GM12878 (cell line): ENCODE results near the gene ANLN. TPM values are rescaled to one million over a fixed set of nuclear protein-coding genes. Genes with fewer than 3 reads are reported as not detected.

Experiments used
- BACH1 ChIP-seq: fragments of 450-650 bp; IDR thresholded peaks from 2 replicates; pipeline ENCODE4 v1.6.1; 2017; ENCODE audit warnings: mild to moderate bottlenecking, borderline replicate concordance
- BRCA1 ChIP-seq: IDR thresholded peaks from 2 replicates; pipeline ENCODE4 v1.6.1; 2011; ENCODE audit warnings: low read depth, low read length, improper control_type of control experiment
- CREB1 ChIP-seq: IDR thresholded peaks from 2 replicates; pipeline ENCODE4 v1.6.1; 2012; ENCODE audit warnings: low read depth, mild to moderate bottlenecking, inconsistent platforms
- CREM ChIP-seq: IDR thresholded peaks from 2 replicates; pipeline ENCODE4 v1.6.1; 2014; ENCODE audit warnings: antibody characterized with exemption, low read depth
- CTCF ChIP-seq, 3 experiments: IDR thresholded peaks in 2 of 3; conservative IDR thresholded peaks in 1 of 3; 2 replicates each; pipeline ENCODE4 v1.5.1; 2011; ENCODE audit warnings: low read depth in 3 of 3, low read length in 3 of 3, mild to moderate bottlenecking in 3 of 3, control low read depth in 2 of 3, moderate library complexity in 2 of 3, inconsistent platforms in 1 of 3, mixed read lengths in 1 of 3; ENCODE audit not compliant: control insufficient read depth in 2 of 3, insufficient read depth in 1 of 3; ENCODE audit errors: extremely low read depth in 1 of 3
- ESRRA ChIP-seq: IDR thresholded peaks from 2 replicates; pipeline ENCODE4 v1.6.1; 2012; ENCODE audit warnings: mild to moderate bottlenecking, low read length, improper control_type of control experiment
- HSF1 ChIP-seq: fragments of 150-350 bp; IDR thresholded peaks from 2 replicates; pipeline ENCODE4 v1.6.1; 2014; ENCODE audit warnings: mild to moderate bottlenecking, low read depth, low read length
- MEF2B ChIP-seq: fragments of 450-650 bp; IDR thresholded peaks from 2 replicates; pipeline ENCODE4 v1.6.1; 2018; ENCODE audit warnings: mild to moderate bottlenecking, moderate library complexity; ENCODE audit not compliant: partially characterized antibody, poor library complexity, severe bottlenecking
- NR2C1 ChIP-seq: fragments of 450-650 bp; IDR thresholded peaks from 2 replicates; pipeline ENCODE4 v1.6.1; 2017; ENCODE audit warnings: antibody characterized with exemption, mild to moderate bottlenecking, moderate library complexity
- SMARCA5 ChIP-seq: fragments of 450-650 bp; IDR thresholded peaks from 2 replicates; pipeline ENCODE4 v1.6.1; 2017; ENCODE audit warnings: mild to moderate bottlenecking
- STAT3 ChIP-seq: IDR thresholded peaks from 2 replicates; pipeline ENCODE4 v1.6.1; 2011; ENCODE audit warnings: low read depth, low read length, improper control_type of control experiment
- ZNF207 ChIP-seq: fragments of 450-650 bp; IDR thresholded peaks from 2 replicates; pipeline ENCODE4 v1.6.1; 2014; ENCODE audit warnings: antibody characterized with exemption, mild to moderate bottlenecking, borderline replicate concordance
- ZZZ3 ChIP-seq: IDR thresholded peaks from 2 replicates; pipeline ENCODE4 v1.6.1; 2011; ENCODE audit warnings: low read depth; ENCODE audit not compliant: control insufficient read depth, insufficient read length
- polyA plus RNA-seq, 11 experiments: library from polyadenylated mRNA; depleted of rRNA in 4 of 11; unstranded in 6 of 11; stranded (reverse) in 5 of 11; fragments of >200 nt; fragmentation: Nextera tagmentation in 4 of 11; fragmentation: Illumina TruSeq in 1 of 11; extraction: Ambion mirVana in 4 of 11; extraction: Trizol in 1 of 11; gene quantifications; 1 replicate in 1 of 11; 2 replicates in 10 of 11; pipeline versions ENCODE4 v1.2.1 to v1.2.3, GENCODE V29; 2011 to 2016; ENCODE audit warnings: inconsistent platforms in 2 of 11, missing spikeins in 2 of 11, low read depth in 1 of 11
- total RNA-seq, 4 experiments: library from RNA; depleted of rRNA in 3 of 4; stranded (reverse); fragments of >200 nt in 3 of 4; fragmentation: Illumina TruSeq in 1 of 4; extraction: Trizol in 1 of 4; gene quantifications; 2 replicates each; pipeline versions ENCODE4 v1.2.1 to v1.2.3, GENCODE V29; 2013 to 2021
- TF ChIP-seq, protein P1 (sequence below): IDR thresholded peaks from 2 replicates; pipeline ENCODE4 v1.6.1; 2012; ENCODE audit warnings: low read depth, low read length, improper control_type of control experiment

Gene ANLN
- total and polyA plus RNA-seq, 10 of the 15 experiments (the other 5 are each of a cell fraction or from before 2014, with no cell fraction given) = 9.5 to 32.1 (median 24.2) TPM

DNA sequence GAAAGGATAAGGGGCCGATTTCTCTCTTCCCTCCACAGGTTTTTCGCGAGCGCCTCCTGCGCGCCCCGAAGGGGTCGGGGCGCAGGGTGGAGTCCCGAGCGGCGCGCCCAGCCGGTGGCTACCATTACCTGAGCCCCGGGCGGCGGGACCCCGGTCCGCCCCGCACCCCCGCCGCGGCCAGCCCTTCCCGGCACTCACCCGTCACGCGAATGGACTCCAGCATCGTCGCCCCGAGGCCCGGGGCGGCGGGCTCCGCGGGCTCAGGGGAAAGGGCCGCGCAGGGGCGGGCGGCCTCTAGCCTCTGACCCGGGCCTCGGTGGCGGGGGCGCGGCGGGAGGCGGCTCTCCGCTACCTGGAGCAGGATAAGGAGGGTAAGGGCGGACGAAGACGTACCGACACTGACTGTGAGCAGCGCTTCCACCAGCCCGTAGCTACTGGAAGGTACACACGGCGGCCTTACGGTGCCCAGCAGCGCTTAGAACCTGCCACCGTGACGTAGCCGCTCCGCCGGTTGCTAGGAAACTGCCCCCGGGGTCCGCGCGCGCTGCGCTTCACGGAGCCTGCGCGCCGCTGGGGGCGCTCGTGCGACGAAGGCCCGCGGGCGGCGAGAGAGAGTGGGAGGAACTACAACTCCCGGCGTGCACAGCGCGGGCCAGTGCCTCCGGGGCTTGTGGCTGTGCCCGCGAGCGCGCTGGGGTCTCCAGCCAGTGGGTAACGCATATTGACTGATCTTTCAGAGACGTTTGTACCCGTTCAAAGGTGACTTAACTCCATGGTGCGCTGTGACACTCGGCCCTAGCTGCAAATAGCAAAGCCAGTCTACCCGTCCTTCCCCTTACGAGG lies 22.7 kb upstream of the ANLN start (continued):
- TF ChIP-seq HSF1 (no peak), ESRRA (no peak; the same call in 1 of the 2 replicates), CREM (peak; percentile 82), STAT3 (no peak), BACH1 (peak; percentile 81), BRCA1 (no peak), MEF2B (no peak), CREB1 (peak; percentile 83), CTCF (IDR thresholded peaks at IDR 0.05 in 2 of 3, conservative IDR thresholded peaks at IDR 0.05 in 1 of 3; ENCODE audit: control insufficient read depth in 2 of 3, extremely low read depth in 1 of 3, insufficient read depth in 1 of 3, low read depth in 3 of 3, low read length in 3 of 3) (peak; percentile 86 to 95 (median 94)), SMARCA5 (peak; percentile 57; the same call in 1 of the 2 replicates), ZNF207 (peak; percentile 69), ZZZ3 (no peak), NR2C1 (peak; percentile 51; the same call in 1 of the 2 replicates)
- TF ChIP-seq, protein P1, sequence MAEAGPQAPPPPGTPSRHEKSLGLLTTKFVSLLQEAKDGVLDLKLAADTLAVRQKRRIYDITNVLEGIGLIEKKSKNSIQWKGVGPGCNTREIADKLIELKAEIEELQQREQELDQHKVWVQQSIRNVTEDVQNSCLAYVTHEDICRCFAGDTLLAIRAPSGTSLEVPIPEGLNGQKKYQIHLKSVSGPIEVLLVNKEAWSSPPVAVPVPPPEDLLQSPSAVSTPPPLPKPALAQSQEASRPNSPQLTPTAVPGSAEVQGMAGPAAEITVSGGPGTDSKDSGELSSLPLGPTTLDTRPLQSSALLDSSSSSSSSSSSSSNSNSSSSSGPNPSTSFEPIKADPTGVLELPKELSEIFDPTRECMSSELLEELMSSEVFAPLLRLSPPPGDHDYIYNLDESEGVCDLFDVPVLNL = peak; percentile 47; the same call in 1 of the 2 replicates
